ENCODE measurements around the gene HMBS.
"Not testable (repeated sequence)": the region's sequence is repeated elsewhere in the genome, so short reads cannot be mapped to it uniquely, and the experiment has no call there.

The HMBS gene

GRCh38 chr11:119103161-119103664 lies 18.5 kb downstream of the HMBS start:
- DNase-seq: not testable (repeated sequence)

GRCh38 chr11:119103793-119104192 lies 19.1 kb downstream of the HMBS start:
- DNase-seq: no peak

GRCh38 chr11:119106564-119107537 lies 22.2 kb downstream of the HMBS start, which contains the start of gene C2CD2L:
Gene C2CD2L (plus strand): TSS chr11:119107344. CDS start chr11:119107742, 398 bp downstream.
- peak; percentile 91 for DNase-seq

GRCh38 chr11:119107538-119108145 lies 23.0 kb downstream of the HMBS start:
- DNase-seq: no peak

- DNase-seq: no peak
Observed at GRCh38 chr11:119108146-119108856, 23.6 kb downstream of the HMBS start.

- no peak for DNase-seq
Observed at GRCh38 chr11:119108857-119109221, 24.2 kb downstream of the HMBS start.

GRCh38 chr11:119109843-119110242 lies 25.2 kb downstream of the HMBS start:
- no peak for DNase-seq

GRCh38 chr11:119110439-119110838 lies 25.8 kb downstream of the HMBS start:
- no peak for DNase-seq

- no peak for DNase-seq
Observed at GRCh38 chr11:119111361-119111925, 26.8 kb downstream of the HMBS start.

- no peak for DNase-seq
Observed at GRCh38 chr11:119112314-119113020, 27.8 kb downstream of the HMBS start.

GRCh38 chr11:119113716-119114115 lies 29.0 kb downstream of the HMBS start:
- no peak for DNase-seq

- DNase-seq: no peak
Observed at GRCh38 chr11:119114351-119114750, 29.7 kb downstream of the HMBS start.

GRCh38 chr11:119115484-119116234 lies 31.0 kb downstream of the HMBS start:
- DNase-seq: peak; percentile 37

GRCh38 chr11:119116235-119116594 lies 31.5 kb downstream of the HMBS start:
- DNase-seq: no peak

GRCh38 chr11:119116601-119117000 lies 31.9 kb downstream of the HMBS start:
- no peak for DNase-seq

- no peak for DNase-seq
Observed at GRCh38 chr11:119117004-119117706, 32.5 kb downstream of the HMBS start.

- DNase-seq: no peak
Observed at GRCh38 chr11:119118227-119118626, 33.5 kb downstream of the HMBS start.

- DNase-seq: no peak
Observed at GRCh38 chr11:119118946-119119345, 34.3 kb downstream of the HMBS start.

GRCh38 chr11:119120639-119121007 lies 35.9 kb downstream of the HMBS start:
- DNase-seq: no peak

GRCh38 chr11:119121008-119121810 lies 36.5 kb downstream of the HMBS start, which contains the start of gene HINFP:
Gene HINFP (plus strand): TSS chr11:119121580. CDS start chr11:119126945, 5,365 bp downstream.
- peak; percentile 99 for DNase-seq

Measured in CD4-positive, alpha-beta T cell treated with Interferon gamma for 1 hour (primary cell).